Hepatocyte (in vitro differentiated cells): Measurements from ENCODE around the gene NUBPL. TPM values are rescaled to one million over a fixed set of nuclear protein-coding genes. Genes with fewer than 3 reads are reported as not detected.

Source experiments
- DNase-seq: peaks from one replicate; pipeline ENCODE4 v3.0.0-alpha.2; 2016; ENCODE audit warnings: low spot score
- H2AFZ ChIP-seq: fragments of 200-600 bp; sonication (generic); 2 replicates; pipeline ENCODE4 v1.6.0; 2016; ENCODE audit warnings: antibody characterized with exemption, mild to moderate bottlenecking
- H3K27ac ChIP-seq: fragments of 200-600 bp; sonication (generic); 2 replicates; pipeline ENCODE4 v1.5.1; 2016; ENCODE audit warnings: mild to moderate bottlenecking
- H3K27me3 ChIP-seq: fragments of 200-600 bp; sonication (generic); 2 replicates; pipeline ENCODE4 v1.6.1; 2016
- H3K36me3 ChIP-seq: fragments of 200-600 bp; sonication (generic); replicated peaks from 2 replicates; pipeline ENCODE4 v1.5.1; 2016; ENCODE audit warnings: low read depth; ENCODE audit not compliant: insufficient read depth
- H3K4me1 ChIP-seq: fragments of 200-600 bp; sonication (generic); 2 replicates; pipeline ENCODE4 v1.5.1; 2016; ENCODE audit warnings: mild to moderate bottlenecking, moderate library complexity; ENCODE audit not compliant: insufficient read depth
- H3K4me2 ChIP-seq: fragments of 200-600 bp; sonication (generic); 2 replicates; pipeline ENCODE4 v1.6.0; 2016
- H3K4me3 ChIP-seq: fragments of 200-600 bp; sonication (generic); 2 replicates; pipeline ENCODE4 v1.5.1; 2016; ENCODE audit warnings: mild to moderate bottlenecking
- H3K79me2 ChIP-seq: fragments of 200-600 bp; sonication (generic); 2 replicates; pipeline ENCODE4 v1.6.0; 2017; ENCODE audit warnings: mild to moderate bottlenecking
- H3K9me2 ChIP-seq: fragments of 200-600 bp; sonication (generic); replicated peaks from 2 replicates; pipeline ENCODE4 v1.6.0; 2017; ENCODE audit warnings: mild to moderate bottlenecking; ENCODE audit not compliant: insufficient read depth
- H3K9me3 ChIP-seq: fragments of 200-600 bp; sonication (generic); 2 replicates; pipeline ENCODE4 v1.5.1; 2016; ENCODE audit warnings: low read depth, mild to moderate bottlenecking
- H4K20me1 ChIP-seq: fragments of 200-600 bp; sonication (generic); 2 replicates; pipeline ENCODE4 v1.6.0; 2016; ENCODE audit warnings: mild to moderate bottlenecking; ENCODE audit not compliant: insufficient read depth, poor library complexity, severe bottlenecking
- CTCF ChIP-seq: fragments of 200-600 bp; sonication (generic); IDR thresholded peaks from 2 replicates; pipeline ENCODE4 v1.5.1; 2016; ENCODE audit warnings: antibody characterized with exemption, mild to moderate bottlenecking; ENCODE audit not compliant: poor library complexity
- EZH2 ChIP-seq: fragments of 200-600 bp; sonication (generic); IDR thresholded peaks from 2 replicates; pipeline ENCODE4 v1.6.1; 2016; ENCODE audit warnings: antibody characterized with exemption, mild to moderate bottlenecking, borderline replicate concordance
- EZH2phosphoT487 ChIP-seq: fragments of 200-600 bp; sonication (generic); IDR thresholded peaks from one replicate; pipeline ENCODE4 v1.6.1; 2018; ENCODE audit warnings: antibody characterized with exemption, mild to moderate bottlenecking, low read depth, moderate library complexity; ENCODE audit not compliant: unreplicated experiment, severe bottlenecking
- WGBS: methylation state at CpG from one replicate; pipeline ENCODE4 v1.1.6; 2016; ENCODE audit warnings: low lambda C conversion rate; ENCODE audit errors: missing lambda C conversion rate; 5-methylcytosine and 5-hydroxymethylcytosine counted together
- polyA plus RNA-seq: library from polyadenylated mRNA; unstranded; fragments of >200 nt; fragmentation: Nextera tagmentation; extraction: Ambion mirVana; gene quantifications from 2 replicates; pipeline ENCODE4 v1.2.1, GENCODE V29; 2016
- total RNA-seq: library from RNA; depleted of rRNA; stranded (reverse); fragments of >200 nt; gene quantifications from 2 replicates; pipeline ENCODE4 v1.2.3, GENCODE V29; 2014

Gene NUBPL
- total and polyA plus RNA-seq, 2 experiments from 2014 or later, result 7.4 to 14.8 TPM

GRCh38 chr14:31592122-31592521 lies 30.9 kb downstream of the NUBPL start:
- no peaks in the 10 kb centered on the region for H3K9me3 ChIP-seq
- H3K9me2 ChIP-seq, result no peaks in the 10 kb centered on the region
- H3K79me2 ChIP-seq, result no peaks in the 10 kb centered on the region
- H3K4me2 ChIP-seq, result no peak overlapping the region
- no peaks in the 10 kb centered on the region for H3K27me3 ChIP-seq
- DNase-seq, result no peak
- no peaks in the 10 kb centered on the region for H4K20me1 ChIP-seq
- no peak overlapping the region for H3K4me3 ChIP-seq
- no peak for TF ChIP-seq EZH2
- TF ChIP-seq EZH2phosphoT487, result no peak
- no peak for TF ChIP-seq CTCF
- no peaks in the 10 kb centered on the region for H3K4me1 ChIP-seq
- H3K27ac ChIP-seq, result no peak overlapping the region
- H3K36me3 ChIP-seq, result no peaks in the 10 kb centered on the region
- no peak overlapping the region for H2AFZ ChIP-seq

GRCh38 chr14:31592631-31593030 lies 31.4 kb downstream of the NUBPL start:
- Histone ChIP-seq H3K9me2 (no peaks in the 10 kb centered on the region), H3K27ac (no peak overlapping the region), H4K20me1 (no peaks in the 10 kb centered on the region), H2AFZ (no peak overlapping the region), H3K4me1 (no peaks in the 10 kb centered on the region), H3K4me2 (no peak overlapping the region), H3K27me3 (no peaks in the 10 kb centered on the region), H3K79me2 (no peaks in the 10 kb centered on the region), H3K36me3 (no peaks in the 10 kb centered on the region), H3K9me3 (no peaks in the 10 kb centered on the region), H3K4me3 (no peak overlapping the region)
- WGBS, result 96% methylated on average over 2 of the region's 2 CpGs
- TF ChIP-seq EZH2phosphoT487 (no peak), CTCF (no peak), EZH2 (no peak)
- DNase-seq, result no peak

GRCh38 chr14:31596342-31597095 lies 35.3 kb downstream of the NUBPL start:
- Histone ChIP-seq H3K27me3 (no peaks in the 10 kb centered on the region), H3K4me2 (no peak overlapping the region), H3K9me2 (no peaks in the 10 kb centered on the region), H3K9me3 (no peaks in the 10 kb centered on the region), H3K79me2 (no peaks in the 10 kb centered on the region), H2AFZ (no peak overlapping the region), H4K20me1 (no peaks in the 10 kb centered on the region), H3K4me3 (no peak overlapping the region), H3K4me1 (no peaks in the 10 kb centered on the region), H3K27ac (no peak overlapping the region), H3K36me3 (no peaks in the 10 kb centered on the region)
- DNase-seq, result no peak
- TF ChIP-seq CTCF, result no peak
- no peak for TF ChIP-seq EZH2phosphoT487
- TF ChIP-seq EZH2, result no peak
- 80% methylated on average over 7 of the region's 7 CpGs for WGBS
